Measurements from ENCODE around the gene KCNIP1. TPM values are rescaled to one million over a fixed set of nuclear protein-coding genes. Genes with fewer than 3 reads are reported as not detected.
A peak's percentile ranks its signal among the peaks of the same experiment; 100 is the strongest.

Gene KCNIP1
- total and polyA plus RNA-seq, 10 donors = 0.08 to 20.0 (median 9.4) TPM

DNA sequence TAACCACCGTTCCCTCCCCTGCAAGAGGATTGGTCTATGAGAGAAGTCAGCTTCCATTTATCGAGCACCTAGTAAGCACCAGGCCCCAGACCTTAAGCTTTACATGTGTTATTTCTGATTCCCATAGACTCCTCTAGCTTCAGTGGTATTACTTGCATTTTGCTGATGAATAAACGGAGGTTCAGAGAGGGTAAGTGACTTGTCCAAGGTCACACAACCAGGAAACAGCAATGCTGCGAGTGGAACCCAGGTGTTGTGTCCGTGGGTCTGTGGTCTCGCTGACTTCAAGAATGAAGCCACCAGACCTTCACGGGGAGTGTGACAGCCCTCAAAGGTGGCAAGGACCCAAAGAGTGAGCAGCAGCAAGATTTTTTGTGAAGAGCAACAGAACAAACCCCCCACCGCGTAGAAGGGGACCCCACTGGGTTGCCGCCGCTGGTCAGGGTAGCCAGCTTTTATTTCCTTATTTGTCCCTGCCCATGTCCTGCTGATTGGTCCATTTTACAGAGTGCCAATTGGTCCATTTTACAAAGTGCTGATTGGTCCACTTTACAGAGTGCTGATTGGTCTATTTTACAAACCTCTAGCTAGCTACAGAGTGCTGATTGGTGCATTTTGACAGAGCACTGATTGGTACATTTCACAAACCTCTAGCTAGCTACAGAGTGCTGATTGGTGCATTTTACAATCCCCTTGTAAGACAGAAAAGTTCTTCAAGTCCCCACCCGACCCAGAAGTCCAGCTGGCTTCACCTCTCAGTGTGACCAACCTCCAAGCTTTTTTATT lies 29.1 kb upstream of the KCNIP1 start:
- Histone ChIP-seq H3K4me3 (no peak overlapping the region), H3K27me3 (replicated peaks in 1 of 7) (peaks cover 0 to 9% (median 0%) of the 10 kb centered on the region in 7 donors), H3K9me3 (peaks cover 0 to 8% (median 0%) of the 10 kb centered on the region in 8 donors), H3K36me3 (no peaks in the 10 kb centered on the region), H3K27ac (peak overlapping the region in 1 of 8 donors; percentile 7), H3K4me1 (peaks cover 0 to 9% (median 0%) of the 10 kb centered on the region in 6 donors)
- TF ChIP-seq CTCF (IDR thresholded peaks at IDR 0.05 in 8 of 11, conservative IDR thresholded peaks at IDR 0.05 in 3 of 11) (no peak), POLR2A (IDR thresholded peaks at IDR 0.05) (no peak), POLR2AphosphoS5 (IDR thresholded peaks at IDR 0.05) (no peak)
- 81 to 91% (median 86%) methylated on average over 12 of the region's 12 CpGs for WGBS, 5 donors
- intact Hi-C loops (cut with DNase I; ENCODE audit: low total_unique reads) = no loop called here
- no peak for DNase-seq

GRCh38 chr5:170475294-170476000 lies 28.4 kb upstream of the KCNIP1 start:
- 27 to 31% (median 28%) methylated on average over 6 of the region's 6 CpGs for WGBS, 5 donors
- Histone ChIP-seq H3K36me3 (no peaks in the 10 kb centered on the region), H3K27me3 (replicated peaks in 1 of 7) (peaks cover 0 to 9% (median 0%) of the 10 kb centered on the region in 7 donors), H3K27ac (peak overlapping the region in 1 of 8 donors; percentile 7), H3K9me3 (peaks cover 0 to 8% (median 0%) of the 10 kb centered on the region in 8 donors), H3K4me1 (peaks cover 0 to 9% (median 0%) of the 10 kb centered on the region in 6 donors), H3K4me3 (no peak overlapping the region)
- TF ChIP-seq CTCF (IDR thresholded peaks at IDR 0.05 in 8 of 11, conservative IDR thresholded peaks at IDR 0.05 in 3 of 11) (no peak), POLR2A (IDR thresholded peaks at IDR 0.05) (no peak), POLR2AphosphoS5 (IDR thresholded peaks at IDR 0.05) (no peak)
- DNase-seq = no peak
- intact Hi-C loops (cut with DNase I; ENCODE audit: low total_unique reads) = no loop called here

DNA sequence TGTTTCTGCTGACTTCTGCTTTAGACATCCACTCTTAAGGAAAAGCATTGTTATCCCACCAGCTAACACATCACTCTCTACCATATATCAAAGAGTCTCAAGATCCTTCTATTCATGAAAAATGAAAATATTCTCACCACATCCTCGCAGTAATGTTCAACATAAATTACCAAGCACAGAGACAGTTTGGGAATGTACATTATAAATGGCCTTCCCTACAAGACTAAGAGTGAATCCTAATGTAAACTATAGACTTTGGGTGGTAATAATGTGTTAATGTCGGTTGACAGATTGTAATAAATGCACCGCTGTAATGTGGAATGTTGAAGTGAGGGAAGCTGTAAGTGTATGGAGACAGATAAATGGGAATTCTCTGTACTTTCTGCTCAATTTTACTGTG lies 27.1 kb upstream of the KCNIP1 start:
- DNase-seq = no peak
- WGBS, 5 donors = 87 to 96% (median 93%) methylated on average over 3 of the region's 3 CpGs
- TF ChIP-seq POLR2AphosphoS5 (IDR thresholded peaks at IDR 0.05) (no peak), POLR2A (IDR thresholded peaks at IDR 0.05) (no peak), CTCF (IDR thresholded peaks at IDR 0.05 in 8 of 11, conservative IDR thresholded peaks at IDR 0.05 in 3 of 11) (no peak)
- H3K36me3 ChIP-seq = no peaks in the 10 kb centered on the region
- peaks cover 0 to 8% (median 0%) of the 10 kb centered on the region in 8 donors for H3K9me3 ChIP-seq
- peaks cover 0 to 7% (median 0%) of the 10 kb centered on the region in 7 donors for H3K27me3 ChIP-seq (replicated peaks in 1 of 7)
- intact Hi-C loops (cut with DNase I; ENCODE audit: low total_unique reads) = no loop called here
- no peak overlapping the region for H3K27ac ChIP-seq
- peaks cover 0 to 9% (median 0%) of the 10 kb centered on the region in 6 donors for H3K4me1 ChIP-seq
- H3K4me3 ChIP-seq = no peak overlapping the region

DNA sequence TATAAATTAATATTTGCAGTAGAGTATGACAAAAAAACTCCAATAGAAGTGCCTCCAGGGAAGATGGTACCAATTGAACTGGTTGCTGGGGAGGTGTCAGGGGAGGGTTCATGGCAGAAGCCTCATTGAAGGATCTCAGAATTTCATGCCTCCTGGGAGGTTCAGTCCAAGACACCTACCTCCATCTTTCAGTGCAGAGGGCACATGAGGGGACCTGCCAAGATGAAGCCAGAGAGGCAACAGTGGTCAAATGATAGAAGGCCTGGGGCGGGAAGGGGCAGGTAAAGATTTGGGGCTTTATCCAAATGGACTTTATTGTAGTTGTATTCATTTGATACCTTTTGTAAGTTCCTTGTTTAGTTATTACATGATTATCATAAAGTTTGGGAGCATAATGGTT lies 25.9 kb upstream of the KCNIP1 start:
- Histone ChIP-seq H3K4me3 (no peak overlapping the region), H3K36me3 (no peaks in the 10 kb centered on the region), H3K9me3 (peaks cover 0 to 8% (median 0%) of the 10 kb centered on the region in 8 donors), H3K27me3 (replicated peaks in 1 of 7) (peaks cover 0 to 8% (median 0%) of the 10 kb centered on the region in 7 donors), H3K4me1 (peaks cover 0 to 9% (median 0%) of the 10 kb centered on the region in 6 donors), H3K27ac (no peak overlapping the region)
- 90 to 96% (median 93%) methylated on average over 1 of the region's 1 CpG for whole genome bisulfite sequencing, 5 donors
- DNase-seq = no peak
- intact Hi-C loops (cut with DNase I; ENCODE audit: low total_unique reads) = no loop called here
- TF ChIP-seq POLR2A (IDR thresholded peaks at IDR 0.05) (no peak), CTCF (IDR thresholded peaks at IDR 0.05 in 8 of 11, conservative IDR thresholded peaks at IDR 0.05 in 3 of 11) (no peak)
